Measurements from ENCODE around the gene PPM1F.

DNA sequence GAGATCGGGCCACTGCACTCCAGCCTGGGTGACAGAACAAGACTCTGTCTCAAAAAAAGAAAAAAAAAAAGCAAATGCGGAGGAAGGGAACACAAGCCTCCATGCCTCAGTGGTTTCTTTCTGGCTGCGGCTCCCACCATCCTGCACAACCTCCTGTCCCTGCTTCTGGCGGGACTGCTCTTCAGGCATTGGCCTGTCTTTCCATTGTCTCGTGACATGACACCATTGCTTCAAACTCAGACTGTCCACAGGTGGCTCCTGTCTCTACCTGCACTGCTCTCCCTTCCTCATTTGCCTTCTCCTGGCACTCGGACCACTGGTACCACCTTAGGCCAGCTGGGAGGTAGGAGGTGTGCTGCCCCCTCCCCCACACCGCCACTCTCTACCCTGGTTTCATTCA is 10.6 kb upstream of the PPM1F start:
- TF ChIP-seq, protein P1, sequence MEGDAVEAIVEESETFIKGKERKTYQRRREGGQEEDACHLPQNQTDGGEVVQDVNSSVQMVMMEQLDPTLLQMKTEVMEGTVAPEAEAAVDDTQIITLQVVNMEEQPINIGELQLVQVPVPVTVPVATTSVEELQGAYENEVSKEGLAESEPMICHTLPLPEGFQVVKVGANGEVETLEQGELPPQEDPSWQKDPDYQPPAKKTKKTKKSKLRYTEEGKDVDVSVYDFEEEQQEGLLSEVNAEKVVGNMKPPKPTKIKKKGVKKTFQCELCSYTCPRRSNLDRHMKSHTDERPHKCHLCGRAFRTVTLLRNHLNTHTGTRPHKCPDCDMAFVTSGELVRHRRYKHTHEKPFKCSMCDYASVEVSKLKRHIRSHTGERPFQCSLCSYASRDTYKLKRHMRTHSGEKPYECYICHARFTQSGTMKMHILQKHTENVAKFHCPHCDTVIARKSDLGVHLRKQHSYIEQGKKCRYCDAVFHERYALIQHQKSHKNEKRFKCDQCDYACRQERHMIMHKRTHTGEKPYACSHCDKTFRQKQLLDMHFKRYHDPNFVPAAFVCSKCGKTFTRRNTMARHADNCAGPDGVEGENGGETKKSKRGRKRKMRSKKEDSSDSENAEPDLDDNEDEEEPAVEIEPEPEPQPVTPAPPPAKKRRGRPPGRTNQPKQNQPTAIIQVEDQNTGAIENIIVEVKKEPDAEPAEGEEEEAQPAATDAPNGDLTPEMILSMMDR (IDR thresholded peaks at IDR 0.05) = no peak
- TF ChIP-seq POLR2AphosphoS5 (IDR thresholded peaks at IDR 0.05; ENCODE audit: insufficient read depth in 1 of 2, low read depth in 1 of 2) = no peak
- no peak for TF ChIP-seq POLR2A (IDR thresholded peaks at IDR 0.05)
